Endothelial cell of umbilical vein (primary cell): ENCODE results near the gene NEIL3. TPM values are rescaled to one million over a fixed set of nuclear protein-coding genes. Genes with fewer than 3 reads are reported as not detected.

Experiments used
- BruUV-seq: library from RNA; stranded (reverse); fragments of 400-500 nt; replicated peaks from 2 replicates; lab custom pipeline; 2021; lab: Mats Ljungman, UMichigan
- CTCF ChIA-PET: fragments of 300-600, 350-600 bp; sonication (Branson Sonifier 250); formaldehyde crosslinking; loops from one replicate; lab custom pipeline; 2021; ENCODE audit warnings: antibody characterized with exemption, inconsistent platforms; lab: Charles Lee
- POLR2A ChIA-PET: fragments of 300-600, 350-600 bp; sonication (Branson Sonifier 250); formaldehyde crosslinking; loops from one replicate; lab custom pipeline; 2021; ENCODE audit warnings: antibody characterized with exemption, inconsistent platforms; lab: Charles Lee
- DNase-seq: peaks from one replicate; pipeline ENCODE4 v3.0.0-alpha.2; 2011; ENCODE audit warnings: low read depth, low spot score
- FAIRE-seq: peaks from 2 replicates; lab custom pipeline; 2011; peaks lifted over from hg19 to GRCh38; lab: Jason Lieb, UNC
- H2AFZ ChIP-seq: 2 replicates; pipeline ENCODE4 v1.6.0; 2012; ENCODE audit warnings: low read depth, low read length, control low read depth, inconsistent platforms
- H3K27ac ChIP-seq: 2 replicates; pipeline ENCODE4 v1.5.1; 2011; ENCODE audit warnings: low read depth, mild to moderate bottlenecking, control low read depth, low read length, moderate library complexity; ENCODE audit not compliant: insufficient read depth
- H3K27me3 ChIP-seq, 2 experiments: 2 replicates each; pipeline versions ENCODE4 v1.6.0 to v1.6.1; 2011; ENCODE audit warnings: low read length in 2 of 2, mixed read lengths in 1 of 2; ENCODE audit not compliant: control insufficient read depth in 2 of 2, insufficient read depth in 2 of 2
- H3K36me3 ChIP-seq, 2 experiments: 2 replicates in 1 of 2; 3 replicates in 1 of 2; pipeline ENCODE4 v1.5.1; 2011; ENCODE audit warnings: low read length in 2 of 2, mild to moderate bottlenecking in 1 of 2, moderate library complexity in 1 of 2; ENCODE audit not compliant: control insufficient read depth in 2 of 2, insufficient read depth in 2 of 2; ENCODE audit errors: extremely low read depth in 1 of 2
- H3K4me1 ChIP-seq: 3 replicates; pipeline ENCODE4 v1.5.1; 2011; ENCODE audit warnings: mild to moderate bottlenecking, low read length; ENCODE audit not compliant: control insufficient read depth, insufficient read depth; ENCODE audit errors: extremely low read depth
- H3K4me2 ChIP-seq: 2 replicates; pipeline ENCODE4 v1.6.1; 2011; ENCODE audit warnings: low read length, control low read depth, mixed read lengths; ENCODE audit not compliant: insufficient read depth
- H3K4me3 ChIP-seq, 3 experiments: fragments of 200-600 bp in 1 of 3; sonication (generic), shearing (Covaris generic) in 1 of 3; replicated peaks in 1 of 3; 2 replicates each; pipeline ENCODE4 v1.5.1; 2011 to 2016; ENCODE audit warnings: control low read depth in 3 of 3, low read length in 3 of 3, mild to moderate bottlenecking in 2 of 3, inconsistent platforms in 1 of 3, low read depth in 1 of 3, moderate library complexity in 1 of 3; ENCODE audit not compliant: insufficient read depth in 1 of 3
- H3K79me2 ChIP-seq: 2 replicates; pipeline ENCODE4 v1.6.0; 2012; ENCODE audit warnings: low read length, inconsistent platforms; ENCODE audit not compliant: control insufficient read depth, insufficient read depth
- H3K9ac ChIP-seq: replicated peaks from 2 replicates; pipeline ENCODE3; 2011; ENCODE audit warnings: low read length, control low read depth; ENCODE audit not compliant: insufficient read depth; ENCODE audit errors: extremely low read depth
- H3K9me1 ChIP-seq: replicated peaks from 3 replicates; pipeline ENCODE4 v1.6.0; 2011; ENCODE audit warnings: mild to moderate bottlenecking, low read length; ENCODE audit not compliant: control insufficient read depth, insufficient read depth; ENCODE audit errors: extremely low read depth
- H3K9me3 ChIP-seq: replicated peaks from 2 replicates; pipeline ENCODE4 v1.5.1; 2012; ENCODE audit warnings: low read length, inconsistent platforms; ENCODE audit not compliant: control insufficient read depth, insufficient read depth
- H4K20me1 ChIP-seq: replicated peaks from 2 replicates; pipeline ENCODE3; 2011; ENCODE audit warnings: mild to moderate bottlenecking, low read length; ENCODE audit not compliant: control insufficient read depth, insufficient read depth; ENCODE audit errors: extremely low read depth
- CTCF ChIP-seq, 2 donors: IDR thresholded peaks; 1 replicate in 1 of 2; 2 replicates in 1 of 2; pipeline ENCODE4 v1.5.1; 2011; ENCODE audit warnings: low read length in 2 of 2, mild to moderate bottlenecking in 2 of 2, moderate library complexity in 2 of 2, control low read depth in 1 of 2, inconsistent platforms in 1 of 2, low read depth in 1 of 2; ENCODE audit not compliant: insufficient read depth in 1 of 2; ENCODE audit errors: extremely low read depth in 1 of 2
- FOS ChIP-seq: IDR thresholded peaks from 2 replicates; pipeline ENCODE4 v1.6.1; 2011; ENCODE audit warnings: mild to moderate bottlenecking, low read length, moderate library complexity, borderline replicate concordance; ENCODE audit not compliant: insufficient read depth
- GATA2 ChIP-seq: IDR thresholded peaks from 2 replicates; pipeline ENCODE4 v1.7.0; 2011; ENCODE audit warnings: low read depth, mild to moderate bottlenecking, moderate library complexity, mixed read lengths, low read length; ENCODE audit not compliant: insufficient read length, insufficient read depth
- JUN ChIP-seq: IDR thresholded peaks from 2 replicates; pipeline ENCODE4 v1.6.1; 2011; ENCODE audit warnings: borderline replicate concordance, low read depth; ENCODE audit not compliant: insufficient read length, insufficient read depth
- MYC ChIP-seq: IDR thresholded peaks from one replicate; pipeline ENCODE4 v1.6.1; 2011; ENCODE audit warnings: mild to moderate bottlenecking, low read depth, low read length
- POLR2A ChIP-seq: IDR thresholded peaks from 2 replicates; pipeline ENCODE4 v1.6.1; 2012; ENCODE audit warnings: low read depth, mild to moderate bottlenecking, control low read depth, low read length
- POLR2AphosphoS5 ChIP-seq: IDR thresholded peaks from 2 replicates; pipeline ENCODE4 v1.6.1; 2012; ENCODE audit warnings: low read depth, mild to moderate bottlenecking, control low read depth, low read length, moderate library complexity; ENCODE audit not compliant: insufficient read depth
- dilution Hi-C: fragments of 300-500 bp; cut with MboI; formaldehyde crosslinking; loops from one replicate; pipeline ENCODE4 v1.15.0; 2019; ENCODE audit warnings: low sequenced_read_pairs; ENCODE audit not compliant: extremely low pct_ligation_motif_present
- intact Hi-C: fragments of 100-400 bp; cut with micrococcal nuclease; formaldehyde crosslinking; loops from one replicate; pipeline ENCODE4 v1.10.0; 2022
- polyA plus RNA-seq, 4 experiments: library from polyadenylated mRNA; depleted of rRNA in 3 of 4; stranded (reverse) in 3 of 4; unstranded in 1 of 4; fragments of >200 nt; gene quantifications; 2 replicates each; pipeline versions ENCODE4 v1.2.1 to v1.2.3, GENCODE V29; 2011 to 2012; ENCODE audit warnings: missing spikeins in 1 of 4
- total RNA-seq: library from RNA; stranded (reverse); gene quantifications from 2 replicates; pipeline ENCODE4 v1.2.3, GENCODE V29; 2021

NEIL3 gene
- total and polyA plus RNA-seq, 2 donors (not counting 3 experiments of a cell fraction or from before 2014, with no cell fraction given), result 3.7 to 6.9 TPM

GRCh38 chr4:177321647-177322046 lies 12.0 kb downstream of the NEIL3 start:
- FAIRE-seq (no peak), DNase-seq (no peak)
- Histone ChIP-seq H3K4me3 (no peak overlapping the region), H3K79me2 (peaks cover 26% of the 10 kb centered on the region), H3K9me3 (no peaks in the 10 kb centered on the region), H3K27me3 (no peaks in the 10 kb centered on the region), H3K9ac (peak overlapping the region; percentile 69), H2AFZ (peak overlapping the region; percentile 84), H4K20me1 (no peaks in the 10 kb centered on the region), H3K27ac (peak overlapping the region; percentile 19), H3K4me1 (peaks cover 13% of the 10 kb centered on the region), H3K4me2 (peak overlapping the region; percentile 85), H3K36me3 (no peaks in the 10 kb centered on the region), H3K9me1 (no peaks in the 10 kb centered on the region)
- BruUV-seq, result no TSS peak
- ChIA-PET POLR2A (no interaction called here), CTCF (interaction anchor here (0.6 to 3.8 kb wide), 6 partner anchors 9 to 71 kb away, joined by 3 to 21 read pairs (median 8); partner anchors contain the start of gene NEIL3)
- intact Hi-C loops, result loop anchor here (5.0 to 10.0 kb wide), 3 partner anchors 197 to 999 kb away; partner anchors contain the start of gene VEGFC
- dilution Hi-C loops, result no loop called here
- no peak for TF ChIP-seq GATA2
- TF ChIP-seq POLR2AphosphoS5, result no peak
- TF ChIP-seq FOS, result no peak
- TF ChIP-seq MYC, result no peak
- TF ChIP-seq POLR2A, result no peak
- no peak for TF ChIP-seq JUN
- TF ChIP-seq CTCF (IDR thresholded peaks at IDR 0.05; ENCODE audit: extremely low read depth in 1 of 2, insufficient read depth in 1 of 2, low read depth in 1 of 2, low read length in 2 of 2), result no peak
